ENCODE measurements around the gene GCNT1. TPM values are rescaled to one million over a fixed set of nuclear protein-coding genes. Genes with fewer than 3 reads are reported as not detected.

The GCNT1 gene
- total and polyA plus RNA-seq, 2 of the 13 experiments (the other 11 are each of a cell fraction or from before 2014, with no cell fraction given): 0.55 to 1.7 TPM

GRCh38 chr9:76423216-76424177 lies 35.5 kb upstream of the GCNT1 start (continued):
- TF ChIP-seq CSRNP2 (CRISPR knock-in tag; conservative IDR thresholded peaks at IDR 0.05; ENCODE audit: low read depth) (no peak), ZNF232 (CRISPR knock-in tag; IDR thresholded peaks at IDR 0.05; ENCODE audit: borderline replicate concordance) (no peak), ZNF7 (CRISPR knock-in tag; IDR thresholded peaks at IDR 0.05) (no peak), ZNF225 (CRISPR knock-in tag; IDR thresholded peaks at IDR 0.05) (no peak), ZNF501 (CRISPR knock-in tag; IDR thresholded peaks at IDR 0.05) (no peak), ZNF12 (CRISPR knock-in tag; IDR thresholded peaks at IDR 0.05) (no peak), CBFB (CRISPR knock-in tag; IDR thresholded peaks at IDR 0.05) (peak; percentile 99), ZNF580 (CRISPR knock-in tag; IDR thresholded peaks at IDR 0.05; ENCODE audit: borderline replicate concordance, low read depth) (no peak), MZF1 (CRISPR knock-in tag; IDR thresholded peaks at IDR 0.05; ENCODE audit: borderline replicate concordance) (no peak), PPARG (CRISPR knock-in tag; conservative IDR thresholded peaks at IDR 0.05) (peak; percentile 72), ZBTB34 (CRISPR knock-in tag; IDR thresholded peaks at IDR 0.05) (no peak), ZNF414 (CRISPR knock-in tag; IDR thresholded peaks at IDR 0.05) (0 out of 2 replicates have a peak, but pooled peaks have one; percentile 28), ZNF510 (CRISPR knock-in tag; IDR thresholded peaks at IDR 0.05; ENCODE audit: low read depth) (no peak), ZNF850 (CRISPR knock-in tag; conservative IDR thresholded peaks at IDR 0.05) (no peak), ZNF264 (CRISPR knock-in tag; IDR thresholded peaks at IDR 0.05) (no peak), YEATS2 (CRISPR knock-in tag; IDR thresholded peaks at IDR 0.05; ENCODE audit: borderline replicate concordance) (no peak), ZNF3 (CRISPR knock-in tag; IDR thresholded peaks at IDR 0.05) (no peak), ZBTB44 (CRISPR knock-in tag; IDR thresholded peaks at IDR 0.05) (no peak), ZSCAN30 (CRISPR knock-in tag; IDR thresholded peaks at IDR 0.05) (no peak), HOXA9 (CRISPR knock-in tag; IDR thresholded peaks at IDR 0.05; ENCODE audit: borderline replicate concordance) (no peak), FOXA3 (CRISPR knock-in tag; IDR thresholded peaks at IDR 0.05) (peak; percentile 92), IRF2 (CRISPR knock-in tag; IDR thresholded peaks at IDR 0.05) (0 out of 2 replicates have a peak, but pooled peaks have one; percentile 65), TEAD2 (CRISPR knock-in tag; IDR thresholded peaks at IDR 0.05) (no peak), MAZ (IDR thresholded peaks at IDR 0.05; ENCODE audit: borderline replicate concordance, low read depth, low read length) (no peak), MAZ (CRISPR knock-in tag; IDR thresholded peaks at IDR 0.05; ENCODE audit: low read depth) (no peak), TEAD3 (CRISPR knock-in tag; optimal IDR thresholded peaks at IDR 0.05; ENCODE audit: borderline replicate concordance) (peak; percentile 86)
